ENCODE data around the gene PLA2R1. TPM values are rescaled to one million over a fixed set of nuclear protein-coding genes. Genes with fewer than 3 reads are reported as not detected.

PLA2R1 gene
- total and polyA plus RNA-seq, 10 of the 15 experiments (the other 5 are each of a cell fraction or from before 2014, with no cell fraction given): 0.01 to 0.05 (median 0.02) TPM; not detected in 6

DNA sequence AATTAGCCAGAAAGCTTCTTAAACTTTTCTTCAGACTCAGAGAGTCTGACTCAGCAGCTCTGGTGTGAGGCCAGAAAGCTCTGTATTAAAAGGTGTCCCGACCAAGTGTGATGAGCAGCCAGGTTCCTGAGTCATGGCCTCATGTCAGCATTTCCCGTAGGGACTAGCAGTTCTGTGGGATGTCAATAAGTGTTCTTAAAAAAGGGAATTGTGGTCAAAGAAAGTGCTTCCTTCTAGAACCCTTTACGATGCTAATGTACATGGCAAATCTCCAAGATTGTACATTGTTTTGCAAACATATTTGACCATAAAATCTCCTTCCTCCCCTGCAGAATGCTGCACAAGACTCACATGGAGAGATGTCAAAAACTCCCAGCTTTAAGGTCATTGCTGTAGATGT lies 80.1 kb downstream of the PLA2R1 start:
- WGBS (ENCODE audit: insufficient coverage, insufficient replicate concordance, low lambda C conversion rate, missing lambda C conversion rate): 17% methylated on average over 3 of the region's 3 CpGs
- no peak overlapping the region for H3K4me3 ChIP-seq
- CTCF ChIA-PET: interaction anchor here (0.6 to 0.7 kb wide), 3 partner anchors 23 to 1080 kb away, joined by 3 read pairs; no protein-coding TSS in a partner anchor
- no TSS peak for BruUV-seq (replicated peaks)
- no peaks in the 10 kb centered on the region for H3K4me1 ChIP-seq (ENCODE audit: control insufficient read depth, insufficient read depth, low read length)
- no peaks in the 10 kb centered on the region; a peak in 1 of 4 replicates for H3K27me3 ChIP-seq (replicated peaks in 1 of 2; ENCODE audit: control insufficient read depth in 2 of 2, insufficient read depth in 2 of 2, low read length in 1 of 2)
- no peak overlapping the region for H3K9ac ChIP-seq (ENCODE audit: control insufficient read depth, insufficient read depth, low read length)
- DNase-seq (ENCODE audit: low read depth, low spot score) (no peak), ATAC-seq (no peak), FAIRE-seq (no peak)
- no peak overlapping the region for H3K27ac ChIP-seq (ENCODE audit: control insufficient read depth, insufficient read depth)
- no peak overlapping the region for H3K4me2 ChIP-seq (ENCODE audit: control insufficient read depth, insufficient read depth)
- in situ Hi-C loops (cut with MboI) (loop anchor here (10.0 kb wide), 1 partner anchor 1077 kb away; no protein-coding TSS in a partner anchor), intact Hi-C loops (cut with micrococcal nuclease; ENCODE audit: unreplicated experiment) (no loop called here)
- no peaks in the 10 kb centered on the region for H3K79me2 ChIP-seq (ENCODE audit: control insufficient read depth, insufficient read depth, low read length)
- RAD21 ChIA-PET (ENCODE audit: unreplicated experiment): no interaction called here
- H2AFZ ChIP-seq (ENCODE audit: control insufficient read depth, low read depth, low read length): no peak overlapping the region
- H3K36me3 ChIP-seq (ENCODE audit: control insufficient read depth in 2 of 2, insufficient read depth in 2 of 2, low read length in 1 of 2): no peaks in the 10 kb centered on the region
- no peaks in the 10 kb centered on the region for H4K20me1 ChIP-seq (ENCODE audit: control insufficient read depth, insufficient read depth)
- SMC1A ChIA-PET (ENCODE audit: uncharacterized antibody, unreplicated experiment): interaction anchor here (1.2 to 2.2 kb wide), 2 partner anchors 15 kb away, joined by 3 to 6 read pairs; no protein-coding TSS in a partner anchor
- TF ChIP-seq SPI1 (IDR thresholded peaks at IDR 0.05; ENCODE audit: borderline replicate concordance, insufficient read depth, low read depth, low read length): no peak
- TF ChIP-seq, protein P1, sequence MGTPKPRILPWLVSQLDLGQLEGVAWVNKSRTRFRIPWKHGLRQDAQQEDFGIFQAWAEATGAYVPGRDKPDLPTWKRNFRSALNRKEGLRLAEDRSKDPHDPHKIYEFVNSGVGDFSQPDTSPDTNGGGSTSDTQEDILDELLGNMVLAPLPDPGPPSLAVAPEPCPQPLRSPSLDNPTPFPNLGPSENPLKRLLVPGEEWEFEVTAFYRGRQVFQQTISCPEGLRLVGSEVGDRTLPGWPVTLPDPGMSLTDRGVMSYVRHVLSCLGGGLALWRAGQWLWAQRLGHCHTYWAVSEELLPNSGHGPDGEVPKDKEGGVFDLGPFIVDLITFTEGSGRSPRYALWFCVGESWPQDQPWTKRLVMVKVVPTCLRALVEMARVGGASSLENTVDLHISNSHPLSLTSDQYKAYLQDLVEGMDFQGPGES (IDR thresholded peaks at IDR 0.05): no peak
- no peak for TF ChIP-seq ZNF384 (IDR thresholded peaks at IDR 0.05; ENCODE audit: borderline replicate concordance, low read depth, low read length)
- TF ChIP-seq STAT3 (IDR thresholded peaks at IDR 0.05; ENCODE audit: low read depth, low read length): no peak
- no peak for TF ChIP-seq NFIC (IDR thresholded peaks at IDR 0.05; ENCODE audit: low read depth, low read length)
- no peak for TF ChIP-seq JUNB (IDR thresholded peaks at IDR 0.05)
- TF ChIP-seq NBN (IDR thresholded peaks at IDR 0.05): no peak
- POLR2A ChIA-PET: no interaction called here
- H3K9me3 ChIP-seq (replicated peaks; ENCODE audit: control insufficient read depth, insufficient read depth, low read length): no peaks in the 10 kb centered on the region
